GM18907 (cell line): ENCODE results near the gene PTCH1.
A peak's percentile ranks its signal among the peaks of the same experiment; 100 is the strongest.

Experiments
- ATAC-seq: cut with Tn5 transposase; IDR thresholded peaks from one replicate; pipeline ENCODE4 v1.9.1; 2021; ENCODE audit warnings: mild to moderate bottlenecking, moderate library complexity; ENCODE audit not compliant: unreplicated experiment

PTCH1 gene

GRCh38 chr9:95499847-95500246 is 16.9 kb downstream of the PTCH1 start:
- no peak for ATAC-seq

GRCh38 chr9:95499046-95499676 is 17.6 kb downstream of the PTCH1 start:
- no peak for ATAC-seq

GRCh38 chr9:95498641-95499040 is 18.1 kb downstream of the PTCH1 start:
- no peak for ATAC-seq

DNA sequence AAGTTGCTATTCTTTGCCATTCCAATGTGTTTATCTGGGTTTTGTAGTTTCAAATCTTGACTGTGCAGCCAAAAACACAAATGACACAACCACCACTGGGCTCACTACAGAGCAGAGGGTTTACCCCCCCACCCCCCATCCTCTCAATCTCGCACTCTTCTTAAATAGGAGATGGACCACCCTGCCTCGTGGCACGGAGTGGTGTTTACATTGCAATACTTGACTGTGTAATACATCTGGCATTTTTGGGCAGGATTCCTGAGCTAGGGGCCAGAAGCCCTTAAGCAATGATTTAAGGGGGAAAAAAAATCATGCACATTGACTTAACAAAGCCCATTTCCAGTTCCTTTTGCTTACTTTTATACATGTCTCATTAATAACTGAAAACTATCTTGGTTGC is 19.0 kb downstream of the PTCH1 start:
- ATAC-seq = no peak

GRCh38 chr9:95496687-95497086 is 20.1 kb downstream of the PTCH1 start:
- ATAC-seq = no peak

- ATAC-seq = no peak
These were observed 20.8 kb downstream of the PTCH1 start for GRCh38 chr9:95495961-95496360.

- no peak for ATAC-seq
These were observed 21.2 kb downstream of the PTCH1 start for GRCh38 chr9:95495529-95495928.

- ATAC-seq = peak; percentile 92
These were observed 22.1 kb downstream of the PTCH1 start for GRCh38 chr9:95494416-95495371.

DNA sequence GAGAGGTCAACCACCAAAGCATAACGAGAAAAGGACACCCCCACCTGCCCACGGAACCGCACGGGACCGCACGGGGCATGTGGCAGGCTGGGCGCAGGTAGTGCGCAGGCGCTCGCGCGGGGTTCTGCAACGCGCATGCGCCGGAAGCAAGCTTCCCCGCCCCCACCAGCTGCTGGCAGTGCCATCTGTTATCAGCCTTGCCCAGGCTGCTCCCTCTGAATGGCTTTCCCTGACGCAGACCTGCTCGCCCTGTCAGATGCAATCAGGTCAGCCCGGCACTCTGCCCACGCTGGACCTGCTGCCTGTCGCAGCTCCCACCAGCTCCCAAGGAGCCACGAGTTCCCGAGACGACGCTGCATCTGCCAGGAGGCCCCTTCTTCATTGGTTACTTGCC is 22.8 kb downstream of the PTCH1 start:
- peak; percentile 15 for ATAC-seq

- no peak for ATAC-seq
These were observed 23.4 kb downstream of the PTCH1 start for GRCh38 chr9:95493402-95493801.

DNA sequence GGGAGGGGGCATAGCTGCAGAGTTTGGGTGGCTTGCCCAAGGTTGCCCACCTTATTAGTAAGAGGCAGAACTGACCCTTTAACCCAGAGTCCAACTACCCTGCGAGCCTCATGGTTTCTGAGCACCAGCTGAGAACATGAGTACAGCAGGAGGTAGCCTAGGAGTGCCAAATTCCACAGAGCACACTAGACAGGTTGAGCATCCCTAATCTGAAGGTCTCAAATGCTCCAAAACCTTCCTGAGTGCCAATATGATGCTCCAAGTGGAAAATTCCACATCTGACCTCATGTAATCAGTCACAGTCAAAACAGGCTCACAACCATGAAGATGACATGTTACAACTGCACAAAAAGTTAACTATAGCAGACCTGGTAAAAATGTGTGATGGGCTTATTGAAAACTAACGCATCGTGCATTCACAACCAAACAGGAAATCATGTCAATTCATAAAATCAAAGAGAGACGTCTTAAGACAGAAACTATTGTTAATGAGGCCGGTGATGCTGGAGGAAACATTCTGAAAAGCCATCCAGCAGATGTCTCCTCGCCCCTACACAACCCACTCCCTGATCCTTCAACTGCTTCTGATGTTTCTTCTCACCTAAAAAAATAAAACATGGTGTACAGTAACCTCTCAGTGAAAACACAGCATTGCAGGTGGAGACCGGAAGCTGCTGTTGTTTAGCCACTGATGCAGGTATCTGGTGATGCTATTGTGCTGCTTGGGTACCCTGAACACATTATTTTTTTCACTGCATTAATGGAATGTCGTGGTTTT is 25.0 kb downstream of the PTCH1 start:
- no peak for ATAC-seq

- ATAC-seq = no peak
These were observed 27.8 kb downstream of the PTCH1 start for GRCh38 chr9:95488954-95489353.

GRCh38 chr9:95486318-95486717 is 30.5 kb downstream of the PTCH1 start:
- no peak for ATAC-seq

- no peak for ATAC-seq
These were observed 32.5 kb downstream of the PTCH1 start for GRCh38 chr9:95484225-95484624.

DNA sequence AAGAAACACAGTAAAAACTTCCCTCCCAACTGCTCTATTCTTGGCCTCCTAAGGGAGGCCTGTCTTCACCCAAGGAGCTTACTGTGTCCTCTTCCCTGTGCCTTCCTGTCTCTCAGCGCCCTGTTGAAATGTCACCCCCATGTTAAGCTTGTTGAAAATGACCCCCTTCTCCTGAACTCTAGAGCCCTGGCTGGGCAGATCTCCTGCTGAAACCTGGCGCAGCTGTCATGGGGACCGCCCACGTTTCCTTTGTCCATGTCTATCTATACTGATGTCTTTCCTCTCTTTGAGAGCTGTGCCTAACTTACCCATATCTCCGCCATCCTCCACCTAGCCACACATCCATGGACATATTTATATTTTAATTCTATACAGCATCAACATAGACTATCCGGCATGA is 33.3 kb downstream of the PTCH1 start:
- no peak for ATAC-seq

DNA sequence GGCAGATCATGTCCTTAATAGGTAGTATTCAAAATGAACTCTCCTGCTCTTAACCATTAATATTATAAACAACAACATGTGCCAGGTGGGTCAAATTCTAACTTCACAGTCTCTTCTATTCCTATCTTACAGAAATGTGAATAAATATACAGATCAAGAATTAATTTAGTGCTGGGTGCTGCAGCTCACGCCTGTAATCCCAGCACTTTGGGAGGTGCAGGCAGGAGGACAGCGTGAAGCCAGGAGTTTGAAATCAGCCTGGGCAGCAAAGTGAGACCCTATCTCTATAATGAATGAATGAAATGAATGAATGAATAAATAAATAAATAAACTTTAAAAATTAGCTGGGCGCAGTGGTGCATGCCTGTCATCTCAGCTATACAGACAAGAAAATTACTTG is 34.1 kb downstream of the PTCH1 start:
- no peak for ATAC-seq

- ATAC-seq = no peak
These were observed 35.8 kb downstream of the PTCH1 start for GRCh38 chr9:95481000-95481399.

DNA sequence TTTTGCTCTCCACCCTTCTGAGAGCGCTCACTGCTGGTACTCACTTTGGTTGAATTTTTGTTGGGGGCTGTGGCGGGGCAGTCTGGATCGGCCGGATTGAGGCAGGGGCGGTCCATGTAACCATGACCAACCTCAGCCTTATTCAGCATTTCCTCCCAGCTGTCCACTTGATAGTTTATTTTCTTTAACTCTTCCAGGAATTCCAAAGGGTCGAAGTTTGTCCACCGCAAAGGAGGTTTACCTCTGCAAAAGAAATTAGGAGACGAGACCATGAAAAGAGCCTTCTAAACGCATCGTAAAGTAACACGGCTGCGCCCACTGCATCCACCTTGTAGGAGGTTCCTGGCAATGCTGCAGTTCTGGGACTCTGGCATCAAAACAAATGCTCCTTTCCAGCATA is 36.4 kb downstream of the PTCH1 start:
- ATAC-seq = no peak

GRCh38 chr9:95479330-95479729 is 37.4 kb downstream of the PTCH1 start:
- no peak for ATAC-seq

DNA sequence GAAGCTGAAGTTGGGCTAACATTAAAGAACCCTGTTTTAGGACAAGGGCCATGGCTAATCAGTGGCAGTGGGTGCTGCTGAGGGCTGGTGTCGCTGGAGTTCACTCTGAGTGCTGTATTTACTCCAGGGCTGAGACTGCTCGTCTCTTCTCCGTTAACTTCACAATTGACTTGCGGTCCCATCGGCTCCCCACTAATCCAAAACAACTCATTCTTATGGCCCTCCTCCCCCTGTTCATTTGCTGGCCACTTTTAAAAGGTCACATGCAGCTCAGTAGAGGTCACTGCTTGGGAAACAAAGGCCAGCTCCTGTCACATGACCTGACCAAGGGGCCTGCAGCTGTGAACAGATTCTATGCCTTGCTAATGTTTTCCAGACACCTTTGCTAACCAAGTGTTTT is 38.4 kb downstream of the PTCH1 start:
- no peak for ATAC-seq

- no peak for ATAC-seq
These were observed 38.9 kb downstream of the PTCH1 start for GRCh38 chr9:95477885-95478284.

DNA sequence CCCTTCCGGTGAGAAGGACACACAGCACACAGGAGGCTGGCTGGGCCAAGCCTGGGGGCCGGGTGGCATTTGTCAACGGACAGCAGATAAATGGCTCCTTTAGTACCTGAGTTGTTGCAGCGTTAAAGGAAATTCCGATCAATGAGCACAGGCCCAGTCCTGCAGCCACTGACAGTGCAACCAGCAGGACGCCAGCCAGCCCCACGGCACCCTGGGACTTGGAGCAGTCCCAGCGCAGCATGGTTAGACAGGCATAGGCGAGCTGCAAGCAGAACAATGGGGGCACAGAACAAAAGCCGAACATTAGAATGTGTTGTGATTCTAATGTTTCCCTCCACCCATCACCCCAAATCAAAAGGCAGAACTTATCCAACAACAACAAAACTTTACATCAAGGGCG is 39.3 kb downstream of the PTCH1 start:
- ATAC-seq = no peak
